H1 (cell line): Measurements from ENCODE around the gene ZNF318. TPM values are rescaled to one million over a fixed set of nuclear protein-coding genes. Genes with fewer than 3 reads are reported as not detected.

ENCODE experiments used
- CTCF ChIA-PET: fragments of 300-600 bp; sonication (Branson Sonifier 250); formaldehyde crosslinking; loops from one replicate; lab custom pipeline; 2021; ENCODE audit not compliant: partially characterized antibody; lab: Charles Lee
- POLR2A ChIA-PET: fragments of 300-600 bp; sonication (Branson Sonifier 250); formaldehyde crosslinking; loops from one replicate; lab custom pipeline; 2021; ENCODE audit warnings: inconsistent platforms; ENCODE audit not compliant: partially characterized antibody; lab: Charles Lee
- DNase-seq, 2 experiments: peaks; one replicate each; pipeline versions ENCODE4 v3.0.0 to v3.0.0-alpha.2; 2010 to 2022; ENCODE audit warnings: low spot score in 2 of 2, low read depth in 1 of 2, mixed read lengths in 1 of 2
- FAIRE-seq: peaks from 2 replicates; lab custom pipeline; 2011; peaks lifted over from hg19 to GRCh38; lab: Jason Lieb, UNC
- H2AFZ ChIP-seq: 2 replicates; pipeline ENCODE4 v1.8.1; 2012; ENCODE audit warnings: low read length, inconsistent platforms
- H2AK5ac ChIP-seq: 2 replicates; pipeline ENCODE4 v1.6.1; 2013; ENCODE audit warnings: low read depth, low read length
- H2BK120ac ChIP-seq: replicated peaks from 2 replicates; pipeline ENCODE3; 2013; ENCODE audit warnings: low read depth, low read length, inconsistent platforms
- H2BK12ac ChIP-seq: 2 replicates; pipeline ENCODE4 v1.6.1; 2013; ENCODE audit warnings: low read depth, low read length
- H2BK15ac ChIP-seq: 2 replicates; pipeline ENCODE4 v1.6.1; 2013; ENCODE audit warnings: low read length
- H2BK20ac ChIP-seq: 2 replicates; pipeline ENCODE4 v1.6.1; 2013; ENCODE audit warnings: low read length
- H2BK5ac ChIP-seq: 2 replicates; pipeline ENCODE4 v1.6.1; 2013; ENCODE audit warnings: low read depth, low read length
- H3K14ac ChIP-seq: 2 replicates; pipeline ENCODE4 v1.6.1; 2013; ENCODE audit warnings: inconsistent platforms; ENCODE audit not compliant: insufficient read length
- H3K18ac ChIP-seq: 2 replicates; pipeline ENCODE4 v1.6.1; 2013; ENCODE audit warnings: low read length; ENCODE audit errors: extremely low read depth
- H3K23ac ChIP-seq: 2 replicates; pipeline ENCODE4 v1.6.1; 2013; ENCODE audit warnings: inconsistent platforms; ENCODE audit not compliant: insufficient read length
- H3K23me2 ChIP-seq: 2 replicates; pipeline ENCODE4 v1.6.1; 2013; ENCODE audit warnings: low read depth, low read length
- H3K27ac ChIP-seq: 2 replicates; pipeline ENCODE4 v1.6.1; 2011; ENCODE audit warnings: low read depth, low read length, inconsistent platforms
- H3K27me3 ChIP-seq, 4 experiments: replicated peaks in 1 of 4; 1 replicate in 1 of 4; 2 replicates in 3 of 4; pipeline versions ENCODE4 v1.6.1 to v1.8.1; 2011 to 2013; ENCODE audit warnings: low read length in 3 of 4, mild to moderate bottlenecking in 3 of 4, inconsistent platforms in 2 of 4, mixed read lengths in 2 of 4, moderate library complexity in 1 of 4; ENCODE audit not compliant: control insufficient read depth in 3 of 4, insufficient read depth in 3 of 4; ENCODE audit errors: extremely low read depth in 1 of 4
- H3K36me3 ChIP-seq, 4 experiments: 2 replicates each; pipeline versions ENCODE4 v1.6.1 to v1.8.1; 2011 to 2013; ENCODE audit warnings: mild to moderate bottlenecking in 4 of 4, low read length in 3 of 4, moderate library complexity in 2 of 4, control low read depth in 1 of 4, inconsistent platforms in 1 of 4; ENCODE audit not compliant: insufficient read depth in 4 of 4, control insufficient read depth in 2 of 4
- H3K4ac ChIP-seq: replicated peaks from 2 replicates; pipeline ENCODE3; 2013; ENCODE audit warnings: low read length, low read depth, mixed read lengths, inconsistent platforms; ENCODE audit not compliant: insufficient read length
- H3K4me1 ChIP-seq, 4 experiments: replicated peaks in 1 of 4; 1 replicate in 1 of 4; 2 replicates in 3 of 4; pipeline versions ENCODE4 v1.6.1 to v1.8.1; 2011 to 2013; ENCODE audit warnings: low read length in 3 of 4, inconsistent platforms in 2 of 4, mixed read lengths in 1 of 4; ENCODE audit not compliant: insufficient read depth in 4 of 4, control insufficient read depth in 3 of 4
- H3K4me2 ChIP-seq, 2 experiments: 2 replicates each; pipeline versions ENCODE4 v1.6.1 to v1.8.1; 2011 to 2013; ENCODE audit warnings: low read depth in 2 of 2, low read length in 2 of 2, control low read depth in 1 of 2, inconsistent platforms in 1 of 2, mild to moderate bottlenecking in 1 of 2; ENCODE audit not compliant: insufficient read depth in 1 of 2
- H3K4me3 ChIP-seq, 4 experiments: fragments of 200-600, 300-600 bp in 1 of 4; sonication (generic), shearing (Covaris generic), sonication (Bioruptor Twin) in 1 of 4; 2 replicates each; pipeline versions ENCODE4 v1.5.1 to v1.8.1; 2011 to 2016; ENCODE audit warnings: low read length in 4 of 4, low read depth in 3 of 4, control low read depth in 2 of 4, inconsistent platforms in 2 of 4, mild to moderate bottlenecking in 2 of 4, mixed read lengths in 1 of 4, moderate library complexity in 1 of 4; ENCODE audit not compliant: insufficient read depth in 2 of 4; ENCODE audit errors: extremely low read depth in 1 of 4
- H3K56ac ChIP-seq: replicated peaks from 2 replicates; pipeline ENCODE3; 2013; ENCODE audit warnings: low read depth, mild to moderate bottlenecking, mixed read lengths, low read length, inconsistent platforms; ENCODE audit not compliant: insufficient read length
- H3K79me1 ChIP-seq: 2 replicates; pipeline ENCODE4 v1.6.1; 2013; ENCODE audit warnings: low read depth, low read length, control low read depth
- H3K79me2 ChIP-seq, 2 experiments: 2 replicates each; pipeline versions ENCODE4 v1.6.1 to v1.8.1; 2012 to 2013; ENCODE audit warnings: low read length in 2 of 2, mild to moderate bottlenecking in 2 of 2, inconsistent platforms in 1 of 2; ENCODE audit not compliant: insufficient read depth in 2 of 2, control insufficient read depth in 1 of 2
- H3K9ac ChIP-seq, 4 experiments: replicated peaks in 1 of 4; 1 replicate in 1 of 4; 2 replicates in 3 of 4; pipeline versions ENCODE4 v1.6.1 to v1.8.1; 2011 to 2013; ENCODE audit warnings: low read depth in 3 of 4, low read length in 3 of 4, control low read depth in 2 of 4, mild to moderate bottlenecking in 2 of 4, moderate library complexity in 2 of 4, inconsistent platforms in 1 of 4; ENCODE audit errors: extremely low read depth in 1 of 4
- H3K9me3 ChIP-seq, 2 experiments: 2 replicates each; pipeline versions ENCODE4 v1.6.1 to v1.8.1; 2012 to 2013; ENCODE audit warnings: mild to moderate bottlenecking in 2 of 2, moderate library complexity in 2 of 2, control low read depth in 1 of 2, inconsistent platforms in 1 of 2, low read depth in 1 of 2, low read length in 1 of 2, mixed read lengths in 1 of 2; ENCODE audit not compliant: insufficient read depth in 2 of 2
- H4K20me1 ChIP-seq, 2 experiments: replicated peaks in 1 of 2; 2 replicates each; pipeline versions ENCODE3 to v1.8.1; 2011 to 2013; ENCODE audit warnings: inconsistent platforms in 2 of 2, low read length in 2 of 2, mild to moderate bottlenecking in 1 of 2; ENCODE audit not compliant: insufficient read depth in 2 of 2, control insufficient read depth in 1 of 2
- H4K5ac ChIP-seq: 2 replicates; pipeline ENCODE4 v1.6.1; 2013; ENCODE audit warnings: low read length, low read depth, mixed read lengths, inconsistent platforms; ENCODE audit not compliant: insufficient read length
- H4K8ac ChIP-seq: 2 replicates; pipeline ENCODE4 v1.8.0; 2013; ENCODE audit warnings: mild to moderate bottlenecking, moderate library complexity, low read length, inconsistent platforms; ENCODE audit not compliant: insufficient read depth; ENCODE audit errors: extremely low read depth
- H4K91ac ChIP-seq: replicated peaks from 2 replicates; pipeline ENCODE3; 2013; ENCODE audit warnings: low read length, mixed read lengths, inconsistent platforms; ENCODE audit not compliant: insufficient read length
- NANOG ChIP-seq: IDR thresholded peaks from 2 replicates; pipeline ENCODE4 v1.6.1; 2011; ENCODE audit warnings: low read length, low read depth, mild to moderate bottlenecking, inconsistent platforms; ENCODE audit not compliant: insufficient read depth, poor library complexity, severe bottlenecking
- RNF2 ChIP-seq: fragments of 200-900, 300-1000 bp; sonication (generic); IDR thresholded peaks from 2 replicates; pipeline ENCODE4 v1.7.1; 2016; ENCODE audit warnings: borderline replicate concordance, low read depth, mild to moderate bottlenecking, antibody characterized with exemption, low read length; ENCODE audit not compliant: poor library complexity, severe bottlenecking; ENCODE audit errors: missing control alignments
- WGBS, 2 experiments: shearing (Covaris generic) in 1 of 2; methylation state at CpG; one replicate each; pipeline versions ENCODE4 v1.1.6 to v1.1.7; 2013 to 2015; ENCODE audit warnings: low lambda C conversion rate in 2 of 2, mixed read lengths in 2 of 2, inconsistent platforms in 1 of 2, low coverage in 1 of 2, missing lambda C conversion rate in 1 of 2; ENCODE audit not compliant: insufficient replicate concordance in 2 of 2, insufficient coverage in 1 of 2, insufficient read length in 1 of 2; ENCODE audit errors: extremely low coverage in 1 of 2, missing lambda C conversion rate in 1 of 2; 5-methylcytosine and 5-hydroxymethylcytosine counted together
- polyA plus RNA-seq, 7 experiments: library from polyadenylated mRNA; depleted of rRNA in 3 of 7; stranded (reverse) in 5 of 7; unstranded in 2 of 7; fragments of >200 nt in 5 of 7; fragments of 200-250 nt in 2 of 7; gene quantifications; 1 replicate in 5 of 7; 2 replicates in 1 of 7; 4 replicates in 1 of 7; pipeline versions ENCODE4 v1.2.1 to v1.2.3, GENCODE V29; 2011 to 2013; ENCODE audit warnings: missing spikeins in 2 of 7, mixed read lengths in 2 of 7
- total RNA-seq: library from RNA; stranded (reverse); fragmentation: NEBNext Ultra II Directional; extraction: Animal tissue kit (Norgen Biotek cat#: 25700); gene quantifications from 2 replicates; pipeline ENCODE4 v1.2.1, GENCODE V29; 2021

Gene ZNF318
- total and polyA plus RNA-seq, 2 of the 8 experiments (the other 6 are each of a cell fraction or from before 2014, with no cell fraction given) = 10.2 to 22.1 TPM

- Histone ChIP-seq H3K79me2 (no peaks in the 10 kb centered on the region), H3K23me2 (no peaks in the 10 kb centered on the region), H3K79me1 (no peaks in the 10 kb centered on the region), H4K8ac (no peak overlapping the region), H2BK5ac (no peak overlapping the region), H4K5ac (no peak overlapping the region), H3K27me3 (no peaks in the 10 kb centered on the region), H3K9ac (no peak overlapping the region), H3K4me1 (no peaks in the 10 kb centered on the region), H4K91ac (no peak overlapping the region), H2BK120ac (no peak overlapping the region), H3K27ac (no peak overlapping the region), H3K18ac (no peak overlapping the region), H3K56ac (no peak overlapping the region), H3K4ac (no peak overlapping the region), H2BK20ac (no peak overlapping the region), H3K4me3 (no peak overlapping the region), H2BK12ac (no peak overlapping the region), H3K14ac (no peak overlapping the region), H3K4me2 (no peak overlapping the region), H2AFZ (no peak overlapping the region), H2AK5ac (no peak overlapping the region), H3K9me3 (no peaks in the 10 kb centered on the region), H3K36me3 (no peaks in the 10 kb centered on the region), H4K20me1 (no peaks in the 10 kb centered on the region), H3K23ac (no peak overlapping the region), H2BK15ac (no peak overlapping the region)
- DNase-seq = no peak
- CTCF ChIA-PET = interaction anchor here (1.0 to 2.6 kb wide), 11 partner anchors 8 to 319 kb away, joined by 3 to 8 read pairs (median 4); partner anchors contain the start of gene CRIP3
- TF ChIP-seq NANOG (no peak), RNF2 (no peak)
- WGBS, 2 experiments = 74% methylated on average over 1 of the region's 1 CpG; no CpG with 5 or more reads in 1 of the 2 experiments
- no peak for FAIRE-seq
- POLR2A ChIA-PET = no interaction called here
These were observed 43.6 kb downstream of the ZNF318 start for GRCh38 chr6:43325876-43326275.
